ENCODE data around the gene ECHDC3. TPM values are rescaled to one million over a fixed set of nuclear protein-coding genes. Genes with fewer than 3 reads are reported as not detected.
"Not testable (repeated sequence)": the region's sequence is repeated elsewhere in the genome, so short reads cannot be mapped to it uniquely, and the experiment has no call there.

Gene ECHDC3
- total RNA-seq, 2 donors from 2014 or later = 1.5 TPM; not detected in 1

GRCh38 chr10:11725912-11726311, 16.3 kb upstream of the ECHDC3 start:
- H3K4me1 Mint-ChIP-seq = peaks cover 5% of the 10 kb centered on the region
- ATAC-seq (replicated peaks) = no peak
- H3K9me3 Mint-ChIP-seq = no peaks in the 10 kb centered on the region
- H3K36me3 Mint-ChIP-seq (ENCODE audit: low read depth) = no peaks in the 10 kb centered on the region
- H3K4me3 Mint-ChIP-seq = no peak overlapping the region
- H3K27me3 Mint-ChIP-seq = peaks cover 14% of the 10 kb centered on the region
- H3K27ac Mint-ChIP-seq = no peak overlapping the region

- Mint-ChIP-seq H3K27me3 (peaks cover 9% of the 10 kb centered on the region), H3K4me1 (peaks cover 5% of the 10 kb centered on the region), H3K36me3 (ENCODE audit: low read depth) (no peaks in the 10 kb centered on the region), H3K4me3 (no peak overlapping the region), H3K27ac (no peak overlapping the region), H3K9me3 (no peaks in the 10 kb centered on the region)
- ATAC-seq (replicated peaks) = no peak
Observed at GRCh38 chr10:11727563-11727962, 14.6 kb upstream of the ECHDC3 start.

GRCh38 chr10:11728353-11728752, 13.8 kb upstream of the ECHDC3 start:
- Mint-ChIP-seq H3K27ac (no peak overlapping the region), H3K9me3 (no peaks in the 10 kb centered on the region), H3K4me3 (no peak overlapping the region), H3K4me1 (peaks cover 5% of the 10 kb centered on the region), H3K36me3 (ENCODE audit: low read depth) (no peaks in the 10 kb centered on the region), H3K27me3 (peaks cover 9% of the 10 kb centered on the region)
- no peak for ATAC-seq (replicated peaks)

GRCh38 chr10:11729790-11730315, 12.3 kb upstream of the ECHDC3 start:
- ATAC-seq (replicated peaks) = no peak
- Mint-ChIP-seq H3K27ac (no peak overlapping the region), H3K9me3 (no peaks in the 10 kb centered on the region), H3K4me1 (peaks cover 5% of the 10 kb centered on the region), H3K36me3 (ENCODE audit: low read depth) (no peaks in the 10 kb centered on the region), H3K4me3 (no peak overlapping the region), H3K27me3 (peaks cover 9% of the 10 kb centered on the region)

GRCh38 chr10:11730779-11731178, 11.4 kb upstream of the ECHDC3 start:
- Mint-ChIP-seq H3K4me1 (no peaks in the 10 kb centered on the region), H3K27ac (no peak overlapping the region), H3K4me3 (no peak overlapping the region), H3K9me3 (no peaks in the 10 kb centered on the region), H3K27me3 (peaks cover 4% of the 10 kb centered on the region), H3K36me3 (ENCODE audit: low read depth) (no peaks in the 10 kb centered on the region)
- no peak for ATAC-seq (replicated peaks)

- peaks cover 19% of the 10 kb centered on the region for H3K27me3 Mint-ChIP-seq
- ATAC-seq (replicated peaks) = not testable (repeated sequence)
Observed at GRCh38 chr10:11736767-11737166, 5.4 kb upstream of the ECHDC3 start.

GRCh38 chr10:11737258-11738032, 4.7 kb upstream of the ECHDC3 start:
- not testable (repeated sequence) for H3K4me1 Mint-ChIP-seq; H3K9me3 Mint-ChIP-seq; ATAC-seq (replicated peaks); H3K36me3 Mint-ChIP-seq (ENCODE audit: low read depth); H3K27ac Mint-ChIP-seq
- Mint-ChIP-seq H3K27me3 (peaks cover 19% of the 10 kb centered on the region), H3K4me3 (peak overlapping the region; percentile 60)

More at GRCh38 chr10:11736767-11737166, 5.4 kb upstream of the ECHDC3 start:
- H3K36me3 Mint-ChIP-seq (ENCODE audit: low read depth); H3K27ac Mint-ChIP-seq; H3K9me3 Mint-ChIP-seq; H3K4me1 Mint-ChIP-seq; H3K4me3 Mint-ChIP-seq: not testable (repeated sequence)

- Mint-ChIP-seq H3K27ac (no peak overlapping the region), H3K27me3 (peaks cover 23% of the 10 kb centered on the region), H3K4me1 (peaks cover 8% of the 10 kb centered on the region), H3K36me3 (ENCODE audit: low read depth) (no peaks in the 10 kb centered on the region), H3K4me3 (peak overlapping the region; percentile 23), H3K9me3 (no peaks in the 10 kb centered on the region)
- no peak for ATAC-seq (replicated peaks)
Observed at GRCh38 chr10:11740907-11741306, 1.3 kb upstream of the ECHDC3 start.

GRCh38 chr10:11741608-11742007, 574 bp upstream of the ECHDC3 start:
- Mint-ChIP-seq H3K9me3 (no peaks in the 10 kb centered on the region), H3K4me3 (peak overlapping the region; percentile 61), H3K27me3 (peaks cover 23% of the 10 kb centered on the region), H3K27ac (no peak overlapping the region), H3K4me1 (peaks cover 8% of the 10 kb centered on the region), H3K36me3 (ENCODE audit: low read depth) (no peaks in the 10 kb centered on the region)
- ATAC-seq (replicated peaks) = no peak

GRCh38 chr10:11742779-11743298, 657 bp downstream of the ECHDC3 start:
- peak; percentile 5 for ATAC-seq (replicated peaks)
- peaks cover 3% of the 10 kb centered on the region for H3K4me1 Mint-ChIP-seq
- H3K4me3 Mint-ChIP-seq = peak overlapping the region; percentile 45
- no peaks in the 10 kb centered on the region for H3K36me3 Mint-ChIP-seq (ENCODE audit: low read depth)
- peaks cover 20% of the 10 kb centered on the region for H3K27me3 Mint-ChIP-seq
- no peaks in the 10 kb centered on the region for H3K9me3 Mint-ChIP-seq
- no peak overlapping the region for H3K27ac Mint-ChIP-seq

GRCh38 chr10:11743461-11744338, 1.5 kb downstream of the ECHDC3 start:
- Mint-ChIP-seq H3K36me3 (ENCODE audit: low read depth) (no peaks in the 10 kb centered on the region), H3K4me3 (peak overlapping the region; percentile 45), H3K27me3 (peaks cover 16% of the 10 kb centered on the region), H3K27ac (peak overlapping the region; percentile 43), H3K9me3 (no peaks in the 10 kb centered on the region), H3K4me1 (no peaks in the 10 kb centered on the region)
- no peak for ATAC-seq (replicated peaks)

- H3K36me3 Mint-ChIP-seq (ENCODE audit: low read depth) = no peaks in the 10 kb centered on the region
- H3K27ac Mint-ChIP-seq = no peak overlapping the region
- no peak overlapping the region for H3K4me3 Mint-ChIP-seq
- H3K27me3 Mint-ChIP-seq = peaks cover 13% of the 10 kb centered on the region
- H3K4me1 Mint-ChIP-seq = no peaks in the 10 kb centered on the region
- no peak for ATAC-seq (replicated peaks)
- H3K9me3 Mint-ChIP-seq = no peaks in the 10 kb centered on the region
Observed at GRCh38 chr10:11745045-11745444, 2.9 kb downstream of the ECHDC3 start.

- peaks cover 5% of the 10 kb centered on the region for H3K27me3 Mint-ChIP-seq
- no peaks in the 10 kb centered on the region for H3K9me3 Mint-ChIP-seq
- no peaks in the 10 kb centered on the region for H3K4me1 Mint-ChIP-seq
- ATAC-seq (replicated peaks) = no peak
- H3K4me3 Mint-ChIP-seq = no peak overlapping the region
- no peaks in the 10 kb centered on the region for H3K36me3 Mint-ChIP-seq (ENCODE audit: low read depth)
- no peak overlapping the region for H3K27ac Mint-ChIP-seq
Observed at GRCh38 chr10:11746883-11747539, 4.8 kb downstream of the ECHDC3 start.

GRCh38 chr10:11748866-11749265, 6.7 kb downstream of the ECHDC3 start:
- no peak overlapping the region for H3K27ac Mint-ChIP-seq
- no peaks in the 10 kb centered on the region for H3K36me3 Mint-ChIP-seq (ENCODE audit: low read depth)
- no peak for ATAC-seq (replicated peaks)

More at GRCh38 chr10:11748866-11749265, 6.7 kb downstream of the ECHDC3 start:
- Mint-ChIP-seq H3K4me3 (no peak overlapping the region), H3K9me3 (no peaks in the 10 kb centered on the region), H3K27me3 (peaks cover 5% of the 10 kb centered on the region), H3K4me1 (no peaks in the 10 kb centered on the region)
